ENCODE data around the gene URM1. TPM values are rescaled to one million over a fixed set of nuclear protein-coding genes. Genes with fewer than 3 reads are reported as not detected.

URM1 gene
- 49.5 and 49.6 TPM in 2 replicates for total RNA-seq

DNA sequence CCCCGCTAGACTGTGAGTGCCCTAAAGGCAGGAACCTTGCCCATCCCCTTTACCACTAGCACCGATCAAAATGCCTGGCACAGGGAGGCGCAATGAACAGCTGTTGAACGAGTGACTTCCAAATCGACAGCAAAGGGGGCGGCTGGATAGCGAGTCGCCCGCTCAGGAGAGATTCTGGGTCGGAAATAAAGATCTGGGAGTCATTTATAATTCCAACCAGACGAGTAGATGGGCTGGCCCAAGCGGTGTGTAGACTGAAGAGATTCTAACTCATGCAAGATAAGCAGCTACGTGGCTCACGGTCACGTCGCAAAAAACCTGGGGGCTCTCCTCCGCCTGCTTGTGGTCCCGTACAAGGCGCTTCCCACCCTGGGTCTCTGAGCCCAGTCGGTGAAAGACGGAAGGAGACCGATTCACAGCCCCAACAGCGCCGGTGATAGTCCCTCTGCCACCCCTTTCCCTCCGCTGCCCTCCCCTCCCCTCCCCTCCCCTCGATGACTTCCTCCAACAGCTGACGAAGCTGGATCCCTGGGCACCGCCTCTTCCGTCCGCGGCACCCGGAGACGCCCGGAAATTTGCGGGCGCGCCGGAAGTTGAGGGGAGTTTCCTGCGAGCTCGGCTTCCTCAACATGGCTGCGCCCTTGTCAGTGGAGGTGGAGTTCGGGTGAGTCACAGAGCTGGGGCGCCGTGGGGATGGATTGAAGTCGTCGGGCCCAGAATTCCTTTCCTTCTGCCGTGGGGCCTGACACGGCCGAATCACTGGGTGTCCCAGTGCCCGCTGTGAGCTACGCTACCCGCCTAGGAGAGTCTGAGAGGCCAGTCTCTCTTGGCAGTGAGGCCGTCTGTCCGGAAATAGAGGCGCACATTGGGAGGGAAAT is at the start of gene URM1:
Gene URM1 (plus strand): TSS at position 623 of the 878 bp plus-strand sequence. CDS start 7 bp downstream, at position 630.

GRCh38 chr9:128322404-128323211 is 48.6 kb upstream of the URM1 start, which contains the start of the genes COQ4 and TRUB2:
Gene COQ4 (plus strand): TSS chr9:128322839. CDS start chr9:128322859, 20 bp downstream.
Gene TRUB2 (minus strand): TSS chr9:128322447. CDS start chr9:128322408, 39 bp downstream.

GRCh38 chr9:128339761-128340690 is 31.1 kb upstream of the URM1 start, which contains the start of gene SLC27A4:
Gene SLC27A4 (plus strand): TSS chr9:128340527. CDS start chr9:128343133, 2,606 bp downstream.

DNA sequence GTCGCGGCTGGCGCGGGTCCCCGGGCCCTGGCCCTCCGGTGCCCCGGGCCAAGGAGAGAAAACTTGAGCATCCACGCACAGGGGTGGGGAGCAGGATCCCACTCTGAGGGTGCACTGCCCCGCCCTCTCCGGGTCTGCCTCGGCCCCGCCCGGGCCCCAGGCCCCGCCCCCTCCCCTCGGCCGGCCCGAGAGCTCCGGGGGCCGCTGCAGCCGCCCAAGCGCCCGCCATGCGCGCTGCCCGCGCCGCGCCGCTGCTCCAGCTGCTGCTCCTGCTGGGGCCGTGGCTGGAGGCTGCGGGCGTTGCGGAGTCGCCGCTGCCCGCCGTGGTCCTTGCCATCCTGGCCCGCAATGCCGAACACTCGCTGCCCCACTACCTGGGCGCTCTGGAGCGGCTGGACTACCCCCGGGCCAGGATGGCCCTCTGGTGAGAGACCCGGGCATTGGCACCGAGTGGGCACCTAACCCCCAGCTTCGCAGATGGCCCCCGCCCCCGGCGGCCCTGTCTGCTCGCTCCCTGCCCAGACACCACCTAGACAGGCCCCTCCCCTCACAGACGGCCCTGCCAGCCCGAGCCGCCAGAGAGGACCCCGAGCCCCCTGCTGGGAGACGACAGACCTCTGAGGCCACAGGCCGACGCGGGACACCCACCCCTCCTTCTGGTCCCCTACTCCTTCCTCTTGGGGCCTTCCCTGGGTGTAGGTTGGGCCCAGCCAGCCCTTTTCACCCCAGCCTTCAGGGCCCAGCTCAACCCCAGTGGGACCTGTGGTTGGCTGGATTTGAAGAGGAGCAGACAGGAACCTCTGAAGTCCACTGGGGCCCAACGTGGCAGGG is 49.7 kb downstream of the URM1 start, which contains the start of gene CERCAM:
Gene CERCAM (plus strand): TSS at position 207 of the 831 bp plus-strand sequence. CDS start 21 bp downstream, at position 228.

Other genes with a start within 250 kb of the URM1 start
- 71.2 and 71.5 TPM in 2 replicates for gene PTGES2, start 243.6 kb upstream of the URM1 start, total RNA-seq
- gene LCN2, start 221.9 kb upstream of the URM1 start, total RNA-seq, result not detected in 2 replicates
- gene BBLN, start 211.1 kb upstream of the URM1 start, total RNA-seq, result 59.2 and 82.6 TPM in 2 replicates
- gene CIZ1, start 179.8 kb upstream of the URM1 start, total RNA-seq, result 39.7 and 42.5 TPM in 2 replicates
- gene DNM1, start 168.0 kb upstream of the URM1 start, total RNA-seq, result 0.48 and 0.98 TPM in 2 replicates
- 78.3 and 79.7 TPM in 2 replicates for gene GOLGA2, start 95.4 kb upstream of the URM1 start, total RNA-seq
- gene SWI5, start 95.1 kb upstream of the URM1 start, total RNA-seq, result 20.5 and 23.5 TPM in 2 replicates
- 16.7 and 24.2 TPM in 2 replicates for gene TRUB2, start 48.9 kb upstream of the URM1 start, total RNA-seq
- 45.7 and 46.2 TPM in 2 replicates for gene COQ4, start 48.5 kb upstream of the URM1 start, total RNA-seq
- 39.5 and 40.2 TPM in 2 replicates for gene SLC27A4, start 30.8 kb upstream of the URM1 start, total RNA-seq
- gene CERCAM, start 49.5 kb downstream of the URM1 start, total RNA-seq, result 22.4 and 44.7 TPM in 2 replicates
- gene ODF2, start 84.6 kb downstream of the URM1 start, total RNA-seq, result 36.6 and 40.5 TPM in 2 replicates
- 17.6 and 22.4 TPM in 2 replicates for gene GLE1, start 133.3 kb downstream of the URM1 start, total RNA-seq
- gene SPTAN1, start 181.2 kb downstream of the URM1 start, total RNA-seq, result 470 and 484 TPM in 2 replicates

Measured in vein endothelial cell (primary cell).